H1 (cell line): ENCODE data around the gene CALM1. TPM values are rescaled to one million over a fixed set of nuclear protein-coding genes. Genes with fewer than 3 reads are reported as not detected.

Experiments
- ASH2L ChIP-seq: fragments of 200-600, 300-600 bp; sonication (generic); IDR thresholded peaks from one replicate; pipeline ENCODE4 v1.7.1; 2017; ENCODE audit warnings: low read length
- BCL11A ChIP-seq, 2 experiments: IDR thresholded peaks; one replicate each; pipeline ENCODE4 v1.6.1; 2011; ENCODE audit warnings: low read depth in 2 of 2, low read length in 2 of 2, mild to moderate bottlenecking in 2 of 2
- KDM5A ChIP-seq: fragments of 200-600 bp; IDR thresholded peaks from 2 replicates; pipeline ENCODE4 v1.7.1; 2012; ENCODE audit warnings: mild to moderate bottlenecking, low read length, inconsistent platforms, mixed read lengths
- POU5F1 ChIP-seq: IDR thresholded peaks from 2 replicates; pipeline ENCODE4 v1.6.1; 2011; ENCODE audit warnings: low read depth, mild to moderate bottlenecking, low read length, moderate library complexity
- polyA plus RNA-seq, 7 experiments: library from polyadenylated mRNA; depleted of rRNA in 3 of 7; stranded (reverse) in 5 of 7; unstranded in 2 of 7; fragments of >200 nt in 5 of 7; fragments of 200-250 nt in 2 of 7; gene quantifications; 1 replicate in 5 of 7; 2 replicates in 1 of 7; 4 replicates in 1 of 7; pipeline versions ENCODE4 v1.2.1 to v1.2.3, GENCODE V29; 2011 to 2013; ENCODE audit warnings: missing spikeins in 2 of 7, mixed read lengths in 2 of 7
- total RNA-seq: library from RNA; stranded (reverse); fragmentation: NEBNext Ultra II Directional; extraction: Animal tissue kit (Norgen Biotek cat#: 25700); gene quantifications from 2 replicates; pipeline ENCODE4 v1.2.1, GENCODE V29; 2021
- TF ChIP-seq, protein P1 (sequence below): IDR thresholded peaks from 2 replicates; pipeline ENCODE4 v1.6.1; 2012; ENCODE audit warnings: inconsistent platforms

The CALM1 gene
- total and polyA plus RNA-seq, 2 of the 8 experiments (the other 6 are each of a cell fraction or from before 2014, with no cell fraction given): 285 to 422 TPM

DNA sequence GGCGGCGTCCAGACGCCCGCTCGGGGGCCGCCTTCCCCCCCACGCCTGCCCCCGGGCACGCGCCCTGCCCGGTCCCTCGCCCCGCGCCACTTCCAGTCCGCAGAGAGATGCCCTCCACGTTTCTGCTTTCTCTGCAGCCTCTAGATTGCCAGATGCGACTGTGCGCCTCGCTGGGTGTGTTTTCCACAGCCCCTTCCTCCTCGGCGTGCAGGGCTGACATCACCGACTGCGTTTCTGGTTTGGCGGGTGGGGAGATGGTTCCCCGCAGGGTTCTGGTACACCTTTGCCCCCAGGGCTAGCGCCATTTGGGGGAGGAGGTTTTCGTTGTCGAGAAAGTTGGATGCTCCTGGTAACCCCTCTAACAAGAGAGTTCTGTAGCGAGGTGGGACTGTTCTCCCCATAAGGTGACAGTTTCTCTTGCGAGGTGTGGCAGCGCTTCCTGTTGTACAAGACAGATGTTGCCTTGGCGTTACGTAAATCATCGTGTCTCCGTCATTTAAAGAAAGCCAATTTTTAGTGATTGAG, 1.5 kb downstream of the CALM1 start (continued):
- TF ChIP-seq, protein P1, sequence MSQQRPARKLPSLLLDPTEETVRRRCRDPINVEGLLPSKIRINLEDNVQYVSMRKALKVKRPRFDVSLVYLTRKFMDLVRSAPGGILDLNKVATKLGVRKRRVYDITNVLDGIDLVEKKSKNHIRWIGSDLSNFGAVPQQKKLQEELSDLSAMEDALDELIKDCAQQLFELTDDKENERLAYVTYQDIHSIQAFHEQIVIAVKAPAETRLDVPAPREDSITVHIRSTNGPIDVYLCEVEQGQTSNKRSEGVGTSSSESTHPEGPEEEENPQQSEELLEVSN: no peak
- TF ChIP-seq ASH2L (no peak), BCL11A (IDR thresholded peaks at IDR 0.05; ENCODE audit: low read depth in 2 of 2, low read length in 2 of 2) (no peak), POU5F1 (no peak), KDM5A (no peak)
